Endothelial cell of umbilical vein (primary cell): ENCODE measurements around the gene KCTD10. TPM values are rescaled to one million over a fixed set of nuclear protein-coding genes. Genes with fewer than 3 reads are reported as not detected.
"Not testable (repeated sequence)": the region's sequence is repeated elsewhere in the genome, so short reads cannot be mapped to it uniquely, and the experiment has no call there.

Experiments
- BruUV-seq: library from RNA; stranded (reverse); fragments of 400-500 nt; replicated peaks from 2 replicates; lab custom pipeline; 2021; lab: Mats Ljungman, UMichigan
- CTCF ChIA-PET: fragments of 300-600, 350-600 bp; sonication (Branson Sonifier 250); formaldehyde crosslinking; loops from one replicate; lab custom pipeline; 2021; ENCODE audit warnings: antibody characterized with exemption, inconsistent platforms; lab: Charles Lee
- POLR2A ChIA-PET: fragments of 300-600, 350-600 bp; sonication (Branson Sonifier 250); formaldehyde crosslinking; loops from one replicate; lab custom pipeline; 2021; ENCODE audit warnings: antibody characterized with exemption, inconsistent platforms; lab: Charles Lee
- DNase-seq: peaks from one replicate; pipeline ENCODE4 v3.0.0-alpha.2; 2011; ENCODE audit warnings: low read depth, low spot score
- FAIRE-seq: peaks from 2 replicates; lab custom pipeline; 2011; peaks lifted over from hg19 to GRCh38; lab: Jason Lieb, UNC
- H2AFZ ChIP-seq: 2 replicates; pipeline ENCODE4 v1.6.0; 2012; ENCODE audit warnings: low read depth, low read length, control low read depth, inconsistent platforms
- H3K27ac ChIP-seq: 2 replicates; pipeline ENCODE4 v1.5.1; 2011; ENCODE audit warnings: low read depth, mild to moderate bottlenecking, control low read depth, low read length, moderate library complexity; ENCODE audit not compliant: insufficient read depth
- H3K27me3 ChIP-seq, 2 experiments: 2 replicates each; pipeline versions ENCODE4 v1.6.0 to v1.6.1; 2011; ENCODE audit warnings: low read length in 2 of 2, mixed read lengths in 1 of 2; ENCODE audit not compliant: control insufficient read depth in 2 of 2, insufficient read depth in 2 of 2
- H3K36me3 ChIP-seq, 2 experiments: 2 replicates in 1 of 2; 3 replicates in 1 of 2; pipeline ENCODE4 v1.5.1; 2011; ENCODE audit warnings: low read length in 2 of 2, mild to moderate bottlenecking in 1 of 2, moderate library complexity in 1 of 2; ENCODE audit not compliant: control insufficient read depth in 2 of 2, insufficient read depth in 2 of 2; ENCODE audit errors: extremely low read depth in 1 of 2
- H3K4me1 ChIP-seq: 3 replicates; pipeline ENCODE4 v1.5.1; 2011; ENCODE audit warnings: mild to moderate bottlenecking, low read length; ENCODE audit not compliant: control insufficient read depth, insufficient read depth; ENCODE audit errors: extremely low read depth
- H3K4me2 ChIP-seq: 2 replicates; pipeline ENCODE4 v1.6.1; 2011; ENCODE audit warnings: low read length, control low read depth, mixed read lengths; ENCODE audit not compliant: insufficient read depth
- H3K4me3 ChIP-seq, 3 experiments: fragments of 200-600 bp in 1 of 3; sonication (generic), shearing (Covaris generic) in 1 of 3; replicated peaks in 1 of 3; 2 replicates each; pipeline ENCODE4 v1.5.1; 2011 to 2016; ENCODE audit warnings: control low read depth in 3 of 3, low read length in 3 of 3, mild to moderate bottlenecking in 2 of 3, inconsistent platforms in 1 of 3, low read depth in 1 of 3, moderate library complexity in 1 of 3; ENCODE audit not compliant: insufficient read depth in 1 of 3
- H3K79me2 ChIP-seq: 2 replicates; pipeline ENCODE4 v1.6.0; 2012; ENCODE audit warnings: low read length, inconsistent platforms; ENCODE audit not compliant: control insufficient read depth, insufficient read depth
- H3K9ac ChIP-seq: replicated peaks from 2 replicates; pipeline ENCODE3; 2011; ENCODE audit warnings: low read length, control low read depth; ENCODE audit not compliant: insufficient read depth; ENCODE audit errors: extremely low read depth
- H3K9me1 ChIP-seq: replicated peaks from 3 replicates; pipeline ENCODE4 v1.6.0; 2011; ENCODE audit warnings: mild to moderate bottlenecking, low read length; ENCODE audit not compliant: control insufficient read depth, insufficient read depth; ENCODE audit errors: extremely low read depth
- H3K9me3 ChIP-seq: replicated peaks from 2 replicates; pipeline ENCODE4 v1.5.1; 2012; ENCODE audit warnings: low read length, inconsistent platforms; ENCODE audit not compliant: control insufficient read depth, insufficient read depth
- H4K20me1 ChIP-seq: replicated peaks from 2 replicates; pipeline ENCODE3; 2011; ENCODE audit warnings: mild to moderate bottlenecking, low read length; ENCODE audit not compliant: control insufficient read depth, insufficient read depth; ENCODE audit errors: extremely low read depth
- FOS ChIP-seq: IDR thresholded peaks from 2 replicates; pipeline ENCODE4 v1.6.1; 2011; ENCODE audit warnings: mild to moderate bottlenecking, low read length, moderate library complexity, borderline replicate concordance; ENCODE audit not compliant: insufficient read depth
- dilution Hi-C: fragments of 300-500 bp; cut with MboI; formaldehyde crosslinking; loops from one replicate; pipeline ENCODE4 v1.15.0; 2019; ENCODE audit warnings: low sequenced_read_pairs; ENCODE audit not compliant: extremely low pct_ligation_motif_present
- intact Hi-C: fragments of 100-400 bp; cut with micrococcal nuclease; formaldehyde crosslinking; loops from one replicate; pipeline ENCODE4 v1.10.0; 2022
- polyA plus RNA-seq, 4 experiments: library from polyadenylated mRNA; depleted of rRNA in 3 of 4; stranded (reverse) in 3 of 4; unstranded in 1 of 4; fragments of >200 nt; gene quantifications; 2 replicates each; pipeline versions ENCODE4 v1.2.1 to v1.2.3, GENCODE V29; 2011 to 2012; ENCODE audit warnings: missing spikeins in 1 of 4
- total RNA-seq: library from RNA; stranded (reverse); gene quantifications from 2 replicates; pipeline ENCODE4 v1.2.3, GENCODE V29; 2021
- TF ChIP-seq, protein P1 (sequence below), 2 donors: IDR thresholded peaks; 1 replicate in 1 of 2; 2 replicates in 1 of 2; pipeline ENCODE4 v1.5.1; 2011; ENCODE audit warnings: low read length in 2 of 2, mild to moderate bottlenecking in 2 of 2, moderate library complexity in 2 of 2, control low read depth in 1 of 2, inconsistent platforms in 1 of 2, low read depth in 1 of 2; ENCODE audit not compliant: insufficient read depth in 1 of 2; ENCODE audit errors: extremely low read depth in 1 of 2

KCTD10 gene
- total and polyA plus RNA-seq, 2 donors (not counting 3 experiments of a cell fraction or from before 2014, with no cell fraction given) = 101 to 112 TPM

GRCh38 chr12:109428804-109429203 lies 48.3 kb downstream of the KCTD10 start:
- H3K36me3 ChIP-seq, H3K9ac ChIP-seq, H4K20me1 ChIP-seq, dilution Hi-C loops, H3K4me2 ChIP-seq, BruUV-seq, H3K9me1 ChIP-seq, H3K27ac ChIP-seq, H3K79me2 ChIP-seq, H3K4me1 ChIP-seq, DNase-seq, POLR2A ChIA-PET, H2AFZ ChIP-seq, FAIRE-seq, H3K27me3 ChIP-seq, H3K9me3 ChIP-seq, H3K4me3 ChIP-seq: not testable (repeated sequence)
- CTCF ChIA-PET = interaction anchor here (0.7 to 2.5 kb wide), 10 partner anchors 10 to 347 kb away, joined by 4 to 93 read pairs (median 16); partner anchors contain the start of genes KCTD10 and UBE3B
- intact Hi-C loops = loop anchor here (1.0 to 5.0 kb wide), 4 partner anchors 47 to 346 kb away; no protein-coding TSS in a partner anchor

- H2AFZ ChIP-seq = no peak overlapping the region
- no peaks in the 10 kb centered on the region for H3K27me3 ChIP-seq
- CTCF ChIA-PET = interaction anchor here (0.5 to 2.2 kb wide), 55 partner anchors 9 to 417 kb away, joined by 3 to 93 read pairs (median 5); partner anchors contain the start of genes KCTD10, MMAB, MVK and UBE3B
- no peaks in the 10 kb centered on the region for H3K9me3 ChIP-seq
- no peaks in the 10 kb centered on the region for H3K36me3 ChIP-seq
- H3K79me2 ChIP-seq = no peaks in the 10 kb centered on the region
- dilution Hi-C loops = no loop called here
- no peaks in the 10 kb centered on the region for H4K20me1 ChIP-seq
- H3K4me1 ChIP-seq = peaks cover 4% of the 10 kb centered on the region
- H3K4me3 ChIP-seq = no peak overlapping the region
- no TSS peak for BruUV-seq
- POLR2A ChIA-PET = no interaction called here
- intact Hi-C loops = loop anchor here (1.0 to 5.0 kb wide), 4 partner anchors 48 to 347 kb away; no protein-coding TSS in a partner anchor
- no peak overlapping the region for H3K27ac ChIP-seq
- TF ChIP-seq, protein P1, sequence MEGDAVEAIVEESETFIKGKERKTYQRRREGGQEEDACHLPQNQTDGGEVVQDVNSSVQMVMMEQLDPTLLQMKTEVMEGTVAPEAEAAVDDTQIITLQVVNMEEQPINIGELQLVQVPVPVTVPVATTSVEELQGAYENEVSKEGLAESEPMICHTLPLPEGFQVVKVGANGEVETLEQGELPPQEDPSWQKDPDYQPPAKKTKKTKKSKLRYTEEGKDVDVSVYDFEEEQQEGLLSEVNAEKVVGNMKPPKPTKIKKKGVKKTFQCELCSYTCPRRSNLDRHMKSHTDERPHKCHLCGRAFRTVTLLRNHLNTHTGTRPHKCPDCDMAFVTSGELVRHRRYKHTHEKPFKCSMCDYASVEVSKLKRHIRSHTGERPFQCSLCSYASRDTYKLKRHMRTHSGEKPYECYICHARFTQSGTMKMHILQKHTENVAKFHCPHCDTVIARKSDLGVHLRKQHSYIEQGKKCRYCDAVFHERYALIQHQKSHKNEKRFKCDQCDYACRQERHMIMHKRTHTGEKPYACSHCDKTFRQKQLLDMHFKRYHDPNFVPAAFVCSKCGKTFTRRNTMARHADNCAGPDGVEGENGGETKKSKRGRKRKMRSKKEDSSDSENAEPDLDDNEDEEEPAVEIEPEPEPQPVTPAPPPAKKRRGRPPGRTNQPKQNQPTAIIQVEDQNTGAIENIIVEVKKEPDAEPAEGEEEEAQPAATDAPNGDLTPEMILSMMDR (IDR thresholded peaks at IDR 0.05; ENCODE audit: extremely low read depth in 1 of 2, insufficient read depth in 1 of 2, low read depth in 1 of 2, low read length in 2 of 2) = peak; percentile 95 to 97
- no peak for TF ChIP-seq FOS
- H3K9ac ChIP-seq = no peak overlapping the region
- DNase-seq (peak; percentile 83), FAIRE-seq (peak; percentile 93)
- no peaks in the 10 kb centered on the region for H3K9me1 ChIP-seq
- no peak overlapping the region for H3K4me2 ChIP-seq
Measured at GRCh38 chr12:109428037-109428629, 49.0 kb downstream of the KCTD10 start.
